HG03045 (cell line): ENCODE measurements around the gene DPP6.

Experiments
- ATAC-seq: cut with Tn5 transposase; IDR thresholded peaks from one replicate; pipeline ENCODE4 v1.9.1; 2021; ENCODE audit warnings: mild to moderate bottlenecking, moderate library complexity; ENCODE audit not compliant: unreplicated experiment

Gene DPP6

GRCh38 chr7:154330318-154330717 lies 278.1 kb downstream of the DPP6 start:
- no peak for ATAC-seq

GRCh38 chr7:154332811-154333580 lies 280.8 kb downstream of the DPP6 start:
- no peak for ATAC-seq

GRCh38 chr7:154336295-154336694 lies 284.1 kb downstream of the DPP6 start:
- ATAC-seq = no peak

- no peak for ATAC-seq
Observed at GRCh38 chr7:154338701-154339506, 286.7 kb downstream of the DPP6 start.

- no peak for ATAC-seq
Observed at GRCh38 chr7:154342971-154343633, 290.9 kb downstream of the DPP6 start.

GRCh38 chr7:154343778-154344412 lies 291.7 kb downstream of the DPP6 start:
- no peak for ATAC-seq

GRCh38 chr7:154345093-154345492 lies 292.9 kb downstream of the DPP6 start:
- no peak for ATAC-seq

- no peak for ATAC-seq
Observed at GRCh38 chr7:154347700-154348266, 295.6 kb downstream of the DPP6 start.

- no peak for ATAC-seq
Observed at GRCh38 chr7:154350892-154351291, 298.7 kb downstream of the DPP6 start.

- no peak for ATAC-seq
Observed at GRCh38 chr7:154353355-154353767, 301.2 kb downstream of the DPP6 start.

- no peak for ATAC-seq
Observed at GRCh38 chr7:154364170-154364569, 312.0 kb downstream of the DPP6 start.

GRCh38 chr7:154371424-154371823 lies 319.2 kb downstream of the DPP6 start:
- ATAC-seq = no peak

- ATAC-seq = no peak
Observed at GRCh38 chr7:154372011-154372601, 319.9 kb downstream of the DPP6 start.

- ATAC-seq = no peak
Observed at GRCh38 chr7:154373956-154374355, 321.8 kb downstream of the DPP6 start.

- no peak for ATAC-seq
Observed at GRCh38 chr7:154375956-154376355, 323.8 kb downstream of the DPP6 start.

- ATAC-seq = no peak
Observed at GRCh38 chr7:154380771-154381170, 328.6 kb downstream of the DPP6 start.

- no peak for ATAC-seq
Observed at GRCh38 chr7:154383045-154383444, 330.8 kb downstream of the DPP6 start.

- no peak for ATAC-seq
Observed at GRCh38 chr7:154385214-154385613, 333.0 kb downstream of the DPP6 start.

GRCh38 chr7:154387252-154387651 lies 335.1 kb downstream of the DPP6 start:
- no peak for ATAC-seq

GRCh38 chr7:154388412-154388811 lies 336.2 kb downstream of the DPP6 start:
- no peak for ATAC-seq
